ENCODE data around the gene HEMK1. TPM values are rescaled to one million over a fixed set of nuclear protein-coding genes. Genes with fewer than 3 reads are reported as not detected.

HEMK1 gene
- total RNA-seq, 4 donors from 2014 or later, result 7.3 to 11.6 (median 7.9) TPM

DNA sequence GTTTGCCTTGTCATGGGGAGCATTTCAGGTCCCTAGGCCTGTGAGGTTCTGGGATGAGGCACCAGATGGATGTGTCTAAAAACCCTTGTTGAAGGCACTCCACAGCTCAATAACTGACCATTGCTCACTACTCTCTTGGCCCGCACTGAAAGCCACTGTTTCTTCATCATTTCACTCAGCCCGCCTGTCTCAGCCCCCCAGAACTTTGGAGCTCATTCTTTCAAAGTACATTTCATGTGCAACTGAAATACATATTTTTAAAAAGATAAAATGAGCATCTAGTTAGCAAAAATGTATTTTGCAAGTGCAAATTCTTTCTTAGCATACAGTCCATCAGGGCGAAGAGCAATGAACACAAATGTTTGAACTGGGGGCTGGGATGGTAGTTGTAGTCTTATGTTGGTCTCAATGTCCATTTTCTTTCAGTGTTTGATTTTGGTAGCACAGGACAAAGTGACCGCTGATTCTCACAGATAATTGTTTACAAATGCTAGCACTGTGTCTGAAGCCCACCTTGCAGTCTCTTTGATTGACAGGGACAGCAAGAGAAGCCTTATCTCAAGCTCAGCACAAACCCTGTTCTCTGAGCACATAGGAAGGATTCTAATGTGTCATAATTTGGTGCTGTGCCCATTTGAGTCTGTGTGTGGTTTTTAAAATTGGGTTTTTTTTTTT, 19.6 kb downstream of the HEMK1 start:
- no peaks in the 10 kb centered on the region for H3K36me3 ChIP-seq
- H3K27me3 ChIP-seq, result no peaks in the 10 kb centered on the region
- no peaks in the 10 kb centered on the region for H3K9me3 ChIP-seq
- no peak overlapping the region for H3K27ac ChIP-seq
- peaks cover 5 to 18% (median 13%) of the 10 kb centered on the region in 4 donors for H3K4me1 ChIP-seq
- 83 to 92% methylated on average over 3 to 4 of the region's 4 CpGs for WGBS, 2 donors (ENCODE audit: low coverage in 1 of 2)
- no peak for TF ChIP-seq CTCF (IDR thresholded peaks at IDR 0.05)
- no peak for TF ChIP-seq POLR2AphosphoS5 (IDR thresholded peaks at IDR 0.05)
- TF ChIP-seq EP300 (IDR thresholded peaks at IDR 0.05; ENCODE audit: low read depth), result no peak
- TF ChIP-seq POLR2A (IDR thresholded peaks at IDR 0.05), result no peak
- no peak for DNase-seq
- intact Hi-C loops (cut with DNase I; ENCODE audit: low total_unique reads) (no loop called here), in situ Hi-C loops (cut with MboI; ENCODE audit: low pct_ligation_motif_present in 1 of 4, low pct_unique_long_range_greater_than_20kb in 1 of 4, low sequenced_read_pairs in 3 of 4) (no loop called here)
- H3K4me3 ChIP-seq, result no peak overlapping the region

DNA sequence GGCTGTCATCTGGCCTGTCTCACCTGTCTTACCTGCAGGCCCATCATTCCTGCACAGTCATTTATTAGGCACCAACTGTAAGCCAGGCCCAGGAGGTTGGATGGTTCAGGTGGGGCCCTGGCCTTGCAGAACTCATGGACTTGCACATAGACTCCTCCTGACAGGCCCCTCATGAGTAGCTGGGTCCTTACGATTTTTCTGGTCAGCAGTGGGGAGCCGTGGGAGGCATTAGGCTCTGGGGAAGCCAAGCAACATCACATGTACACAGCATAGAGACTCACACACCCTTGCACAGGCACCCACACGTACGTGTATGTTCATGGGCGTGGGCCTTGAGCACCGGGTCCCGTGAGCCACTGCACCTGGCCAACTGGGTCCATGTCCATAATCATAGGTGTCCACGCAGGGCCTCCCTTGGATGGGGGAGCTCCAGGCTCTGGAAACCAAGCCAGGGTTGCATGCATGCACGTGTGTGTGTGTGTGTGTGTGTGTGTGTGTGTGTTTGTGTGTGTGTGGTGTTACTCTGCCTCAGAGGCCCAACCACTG, 21.9 kb downstream of the HEMK1 start:
- 47% methylated on average over 6 of the region's 9 CpGs; no CpG with 5 or more reads in 1 of the 2 donors for WGBS, 2 donors (ENCODE audit: low coverage in 1 of 2)
- Histone ChIP-seq H3K27me3 (no peaks in the 10 kb centered on the region), H3K9me3 (no peaks in the 10 kb centered on the region), H3K4me1 (peaks cover 5 to 18% (median 13%) of the 10 kb centered on the region in 4 donors), H3K4me3 (no peak overlapping the region), H3K27ac (peak overlapping the region; percentile 65 to 73 (median 71)), H3K36me3 (no peaks in the 10 kb centered on the region)
- TF ChIP-seq EP300 (IDR thresholded peaks at IDR 0.05; ENCODE audit: low read depth), result no peak
- no peak for TF ChIP-seq CTCF (IDR thresholded peaks at IDR 0.05)
- no peak for TF ChIP-seq POLR2A (IDR thresholded peaks at IDR 0.05)
- TF ChIP-seq POLR2AphosphoS5 (IDR thresholded peaks at IDR 0.05), result no peak
- intact Hi-C loops (cut with DNase I; ENCODE audit: low total_unique reads), result no loop called here
- no peak for DNase-seq
- in situ Hi-C loops (cut with MboI; ENCODE audit: low pct_ligation_motif_present in 1 of 4, low pct_unique_long_range_greater_than_20kb in 1 of 4, low sequenced_read_pairs in 3 of 4), result no loop called here

- Histone ChIP-seq H3K4me3 (no peak overlapping the region), H3K9me3 (no peaks in the 10 kb centered on the region), H3K4me1 (peaks cover 5 to 18% (median 13%) of the 10 kb centered on the region in 4 donors), H3K27me3 (no peaks in the 10 kb centered on the region), H3K27ac (no peak overlapping the region), H3K36me3 (no peaks in the 10 kb centered on the region)
- in situ Hi-C loops (cut with MboI; ENCODE audit: low pct_ligation_motif_present in 1 of 4, low pct_unique_long_range_greater_than_20kb in 1 of 4, low sequenced_read_pairs in 3 of 4), result no loop called here
- WGBS, 2 donors (ENCODE audit: low coverage in 1 of 2), result 40 to 49% methylated on average over 1 to 5 of the region's 5 CpGs
- TF ChIP-seq CTCF (IDR thresholded peaks at IDR 0.05), result no peak
- TF ChIP-seq POLR2AphosphoS5 (IDR thresholded peaks at IDR 0.05), result no peak
- no peak for TF ChIP-seq POLR2A (IDR thresholded peaks at IDR 0.05)
- TF ChIP-seq EP300 (IDR thresholded peaks at IDR 0.05; ENCODE audit: low read depth), result no peak
- intact Hi-C loops (cut with DNase I; ENCODE audit: low total_unique reads), result no loop called here
- no peak for DNase-seq
These were observed 23.2 kb downstream of the HEMK1 start for GRCh38 chr3:50592568-50592967.

GRCh38 chr3:50594253-50594785, 25.0 kb downstream of the HEMK1 start:
- peaks cover 5 to 19% (median 13%) of the 10 kb centered on the region in 4 donors for H3K4me1 ChIP-seq
- intact Hi-C loops (cut with DNase I; ENCODE audit: low total_unique reads) (no loop called here), in situ Hi-C loops (cut with MboI; ENCODE audit: low pct_ligation_motif_present in 1 of 4, low pct_unique_long_range_greater_than_20kb in 1 of 4, low sequenced_read_pairs in 3 of 4) (no loop called here)
- no peak for DNase-seq
- H3K36me3 ChIP-seq, result no peaks in the 10 kb centered on the region
- H3K9me3 ChIP-seq, result no peaks in the 10 kb centered on the region
- TF ChIP-seq POLR2A (IDR thresholded peaks at IDR 0.05) (no peak), EP300 (IDR thresholded peaks at IDR 0.05; ENCODE audit: low read depth) (no peak), POLR2AphosphoS5 (IDR thresholded peaks at IDR 0.05) (no peak), CTCF (IDR thresholded peaks at IDR 0.05) (no peak)
- WGBS, 2 donors (ENCODE audit: low coverage in 1 of 2), result 39 to 57% methylated on average over 2 of the region's 2 CpGs
- no peak overlapping the region for H3K27ac ChIP-seq
- no peak overlapping the region for H3K4me3 ChIP-seq
- no peaks in the 10 kb centered on the region for H3K27me3 ChIP-seq

Measured in transverse colon (tissue), 4 donors.